HG03571 (cell line): ENCODE data around the gene RIC8B.

Source experiments
- ATAC-seq: cut with Tn5 transposase; IDR thresholded peaks from one replicate; pipeline ENCODE4 v1.9.1; 2021; ENCODE audit not compliant: unreplicated experiment

RIC8B gene

GRCh38 chr12:106757623-106758348 lies 16.7 kb upstream of the RIC8B start:
- no peak for ATAC-seq

DNA sequence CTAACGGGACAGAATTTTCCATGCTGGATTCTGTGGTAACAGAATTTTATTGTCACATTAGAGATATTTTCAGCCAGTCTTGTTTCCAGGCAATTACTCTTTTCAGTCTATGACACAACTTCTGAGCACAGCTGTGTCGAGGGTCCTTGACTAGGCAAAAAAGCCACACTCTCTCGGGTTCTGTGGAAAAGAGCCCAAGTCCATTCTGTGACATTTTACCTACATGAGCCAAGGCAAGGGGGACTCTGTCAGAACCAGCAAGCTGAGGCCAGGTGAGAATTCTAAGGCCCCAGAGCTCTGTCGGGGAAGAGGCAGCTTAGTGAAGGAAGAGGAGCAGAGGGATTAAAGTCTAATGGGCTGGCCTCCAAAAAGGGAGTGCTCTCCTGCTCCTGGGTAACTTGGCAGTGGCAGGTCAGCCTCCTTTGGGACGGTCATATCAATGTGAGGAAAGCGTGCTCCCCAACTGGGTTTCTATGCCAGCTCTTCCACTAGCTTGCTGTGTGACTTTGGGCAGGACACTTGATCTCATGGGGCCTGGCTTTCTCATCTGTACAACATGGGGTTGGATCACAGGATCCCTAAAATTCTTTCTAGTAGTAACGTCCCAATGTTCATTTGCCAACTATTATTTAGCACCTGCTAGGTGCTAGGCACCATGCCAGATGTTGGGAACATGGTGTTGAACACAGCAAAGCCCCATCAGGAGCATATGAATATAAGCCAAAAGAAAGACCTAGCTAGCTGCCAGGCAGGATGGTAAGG lies 16.0 kb upstream of the RIC8B start:
- ATAC-seq: no peak

DNA sequence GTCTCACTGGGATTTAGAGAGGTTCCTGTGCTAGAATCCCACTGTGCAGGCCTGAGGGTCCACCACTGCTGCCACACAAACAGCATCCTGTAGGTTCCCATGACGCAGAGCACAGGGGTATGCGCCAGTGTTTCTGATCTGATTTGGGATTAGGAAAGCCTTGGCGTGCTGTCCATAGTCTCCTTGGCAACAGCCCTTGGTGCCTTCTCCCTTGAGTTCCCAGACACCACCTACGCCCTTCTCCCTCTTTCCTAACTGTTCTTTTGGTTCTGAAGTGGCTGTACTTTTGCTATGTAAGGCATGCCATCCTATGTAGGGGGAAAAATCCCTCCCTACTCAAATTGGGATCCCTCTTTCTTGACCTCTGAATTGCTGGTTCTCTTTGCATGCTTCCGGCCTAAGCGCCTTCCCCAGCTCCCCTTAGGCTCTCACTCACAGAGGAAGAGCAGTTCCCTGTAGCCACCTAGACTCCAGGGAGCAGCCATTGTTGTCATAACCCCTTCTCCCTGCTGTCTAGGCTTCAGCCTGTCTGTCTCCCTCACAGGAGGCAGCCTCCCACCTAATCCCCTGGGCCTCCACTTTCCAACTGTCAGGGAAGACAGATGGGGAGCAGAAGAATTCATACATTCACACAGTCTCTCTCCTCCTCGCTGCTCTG lies 14.8 kb upstream of the RIC8B start:
- ATAC-seq: peak; percentile 33

DNA sequence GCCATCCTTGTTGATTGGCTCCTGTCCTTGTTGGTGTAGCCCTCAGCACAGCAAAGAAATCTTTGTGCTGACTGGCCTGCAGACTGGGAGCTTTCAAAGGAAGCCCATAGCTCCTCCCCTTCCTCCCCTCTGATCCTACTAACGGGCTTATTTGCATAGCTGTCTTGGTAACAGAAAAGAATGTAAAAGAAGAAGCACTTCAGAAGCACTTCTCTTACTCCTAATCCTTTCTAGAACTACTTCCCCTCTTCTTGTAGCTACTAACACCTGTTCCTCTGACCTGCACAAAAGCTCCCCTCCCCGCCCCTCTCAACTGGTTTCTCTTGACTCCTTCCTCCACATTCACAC lies 14.3 kb upstream of the RIC8B start:
- ATAC-seq: peak; percentile 98

DNA sequence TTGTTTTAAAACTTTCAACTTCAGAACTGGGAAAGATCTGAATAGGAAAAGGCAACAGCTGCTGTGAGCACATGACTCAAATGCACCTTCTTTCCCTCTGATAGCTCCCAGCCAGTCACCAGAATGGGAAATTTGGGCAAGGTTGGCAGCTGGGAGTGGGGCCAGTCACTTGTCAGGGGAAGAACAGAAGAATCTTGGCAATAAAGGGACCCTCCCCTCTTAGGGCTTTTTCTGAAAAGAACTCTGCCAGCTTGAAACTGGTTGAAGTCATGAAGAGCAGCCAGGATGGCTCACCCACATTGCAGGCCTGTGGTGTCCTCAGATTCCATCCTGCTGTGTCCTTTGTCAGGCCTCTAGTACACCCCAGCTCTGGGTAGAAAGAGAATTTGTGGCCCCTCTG lies 10.3 kb upstream of the RIC8B start:
- no peak for ATAC-seq

GRCh38 chr12:106764738-106765137 lies 9.7 kb upstream of the RIC8B start:
- no peak for ATAC-seq

DNA sequence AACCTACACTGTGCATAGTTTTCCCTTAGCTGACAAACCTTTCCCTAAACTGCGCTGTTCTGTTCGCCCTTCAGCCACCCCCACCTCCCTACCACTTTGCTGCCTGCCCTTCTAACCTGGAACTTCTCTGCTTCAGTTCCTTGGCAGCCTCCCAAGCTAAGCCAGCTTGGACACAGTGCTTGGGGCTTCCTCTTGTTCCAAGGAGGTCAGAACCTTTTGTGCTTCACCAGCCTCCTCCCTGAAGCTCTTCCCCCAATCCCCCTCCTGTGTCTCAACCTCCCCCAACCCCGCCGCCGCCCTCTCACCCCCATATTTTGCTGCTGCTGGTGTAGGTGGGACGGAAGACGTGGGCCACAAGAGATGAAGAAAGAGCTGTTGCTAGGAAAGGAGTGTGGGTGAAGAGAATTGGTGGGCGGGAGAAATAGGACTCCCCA lies 8.1 kb upstream of the RIC8B start:
- ATAC-seq: no peak

DNA sequence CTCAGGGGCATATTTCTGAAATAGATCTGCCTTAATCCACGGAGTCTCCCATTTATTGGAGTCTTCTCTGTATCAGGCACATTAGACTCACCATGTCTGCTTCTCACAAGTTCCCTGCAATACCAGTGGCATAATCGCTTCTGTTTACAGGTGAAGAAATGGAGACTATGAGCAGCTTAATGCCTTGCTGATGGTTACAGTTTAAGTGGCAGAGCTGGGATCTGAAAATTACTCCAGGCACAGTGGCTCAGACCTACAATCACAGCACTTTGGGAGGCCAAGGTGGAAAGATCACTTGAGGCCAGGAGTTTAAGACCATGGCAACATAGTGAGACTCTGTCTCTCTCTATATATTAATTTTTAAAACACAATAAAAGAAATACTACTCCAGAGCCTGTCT lies 7.3 kb upstream of the RIC8B start:
- no peak for ATAC-seq

DNA sequence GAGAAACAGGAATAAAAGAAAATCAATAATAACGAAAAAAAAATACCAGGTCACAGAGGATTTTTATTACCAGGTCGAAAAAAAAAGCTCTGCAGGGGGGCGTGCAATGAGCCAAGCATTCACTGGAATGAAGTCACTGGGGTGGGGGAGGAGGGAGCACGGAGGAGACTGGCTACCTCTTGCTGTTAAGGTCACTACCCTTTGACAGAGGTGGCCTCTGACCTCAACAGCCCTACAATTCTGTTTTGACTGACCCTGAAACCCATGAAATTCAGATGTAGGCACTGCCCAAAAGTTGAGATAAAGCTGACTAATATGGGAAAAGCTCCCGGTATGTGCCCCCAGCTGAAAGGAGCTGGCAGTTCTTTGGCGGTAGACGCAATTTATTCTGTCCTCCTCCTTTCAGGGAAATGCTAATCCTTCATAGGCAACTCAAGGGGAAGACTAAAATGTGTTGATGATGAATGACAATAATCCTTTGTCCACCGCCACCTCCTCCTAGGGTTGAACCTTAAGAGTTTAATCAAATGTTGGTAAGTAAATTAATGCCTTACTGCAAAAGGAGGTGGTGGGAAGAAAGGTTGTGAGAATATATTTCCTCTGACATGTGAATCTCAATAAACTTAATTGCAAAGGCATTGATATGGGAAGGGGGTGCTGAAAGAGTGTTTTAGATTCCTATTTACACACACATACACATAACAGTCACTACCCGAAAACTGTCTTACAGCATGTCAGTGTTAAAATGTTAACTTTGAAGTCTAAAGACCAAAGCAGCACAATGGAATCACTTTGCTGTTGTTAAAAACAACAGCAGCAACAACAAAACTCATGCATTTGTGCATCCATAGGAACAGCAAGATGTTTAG lies 6.3 kb upstream of the RIC8B start:
- ATAC-seq: no peak

DNA sequence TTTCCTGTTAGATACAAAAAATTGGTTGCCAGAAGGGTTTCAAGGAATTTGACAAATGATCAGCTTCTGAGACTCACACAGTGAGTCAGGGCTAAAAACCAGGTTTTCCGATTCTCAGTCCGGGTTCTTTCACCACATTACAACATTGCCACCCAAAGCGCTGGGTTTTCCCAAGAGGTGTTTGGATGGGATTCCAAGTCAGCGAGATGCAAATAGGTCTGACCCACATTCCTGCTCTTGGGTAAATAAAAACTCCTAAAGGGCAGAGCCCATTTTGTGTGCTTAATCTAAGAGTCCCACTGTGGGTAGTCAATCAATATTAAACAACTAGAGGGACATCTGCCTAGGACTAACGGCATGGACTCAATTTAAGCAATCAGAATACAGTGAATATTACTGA lies 5.4 kb upstream of the RIC8B start:
- no peak for ATAC-seq

- ATAC-seq: no peak
Measured at GRCh38 chr12:106769546-106769945, 4.9 kb upstream of the RIC8B start.

- no peak for ATAC-seq
Measured at GRCh38 chr12:106771425-106771824, 3.1 kb upstream of the RIC8B start.

DNA sequence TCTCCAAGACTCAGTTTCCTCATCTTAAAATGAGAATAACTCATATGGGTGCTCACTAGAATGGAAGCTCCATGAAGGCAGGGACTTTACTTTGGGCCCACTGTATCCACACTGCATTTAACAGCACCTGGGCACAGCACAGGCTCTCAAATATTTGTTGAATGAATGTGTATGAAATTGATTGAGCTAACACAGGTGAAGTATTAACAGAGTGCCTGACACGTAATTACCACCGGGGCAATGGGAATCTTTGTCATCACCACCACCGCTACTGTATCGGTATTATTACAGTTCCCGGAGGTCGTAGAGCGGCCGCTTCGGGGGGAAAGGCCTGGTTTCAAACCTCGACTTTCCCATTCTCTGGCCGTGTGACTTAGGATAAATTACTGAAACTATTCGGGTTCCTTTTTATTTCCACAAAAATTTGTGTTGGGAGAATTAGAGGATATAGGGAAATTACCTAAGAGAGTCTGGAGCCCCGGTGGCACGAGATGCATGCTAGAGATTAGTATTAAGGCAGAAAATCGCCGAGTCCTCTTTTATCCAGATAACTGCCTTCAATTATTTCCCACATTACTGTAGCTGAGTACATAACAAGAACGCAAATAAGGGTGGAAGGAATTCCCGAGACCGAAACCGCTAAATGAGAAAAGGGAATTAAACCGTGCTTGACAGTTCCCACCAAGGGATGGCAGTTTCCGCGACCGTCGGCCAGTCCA lies 1.0 kb upstream of the RIC8B start:
- ATAC-seq: no peak

DNA sequence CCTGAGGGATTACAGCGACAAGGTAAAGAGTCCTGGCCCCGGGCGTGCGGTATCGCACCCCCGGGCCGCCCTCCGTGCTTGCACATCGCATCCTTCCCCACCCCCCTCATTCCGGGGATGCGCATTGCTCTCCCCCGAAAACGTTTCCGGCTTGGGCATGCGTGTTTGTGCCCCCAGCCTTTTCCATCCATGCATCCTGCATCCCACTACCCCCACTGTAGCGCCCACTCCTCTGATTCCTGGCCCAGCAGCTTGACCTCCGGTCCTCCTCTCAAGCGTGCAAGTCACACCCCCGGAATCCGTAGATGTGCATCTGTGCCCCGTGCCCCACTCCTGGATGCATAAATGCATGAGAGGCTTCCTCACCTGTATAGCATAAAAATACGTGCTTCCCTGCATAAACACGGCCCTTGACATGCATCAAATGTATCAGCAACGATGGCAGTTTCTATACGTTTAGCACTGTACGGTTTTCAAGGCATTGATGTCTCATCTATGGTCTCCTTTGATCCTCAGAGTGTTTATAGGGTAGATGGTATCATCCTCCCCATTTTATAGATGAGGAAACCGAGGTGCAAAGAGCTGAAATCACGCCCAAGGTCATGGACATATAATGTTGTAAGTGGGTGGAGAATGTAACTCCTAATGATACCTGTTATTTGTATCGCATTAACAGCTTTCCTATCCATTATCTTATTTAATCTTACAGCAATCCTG lies 484 bp downstream of the RIC8B start:
- ATAC-seq: peak; percentile 8

- no peak for ATAC-seq
Measured at GRCh38 chr12:106776897-106777296, 2.4 kb downstream of the RIC8B start.

DNA sequence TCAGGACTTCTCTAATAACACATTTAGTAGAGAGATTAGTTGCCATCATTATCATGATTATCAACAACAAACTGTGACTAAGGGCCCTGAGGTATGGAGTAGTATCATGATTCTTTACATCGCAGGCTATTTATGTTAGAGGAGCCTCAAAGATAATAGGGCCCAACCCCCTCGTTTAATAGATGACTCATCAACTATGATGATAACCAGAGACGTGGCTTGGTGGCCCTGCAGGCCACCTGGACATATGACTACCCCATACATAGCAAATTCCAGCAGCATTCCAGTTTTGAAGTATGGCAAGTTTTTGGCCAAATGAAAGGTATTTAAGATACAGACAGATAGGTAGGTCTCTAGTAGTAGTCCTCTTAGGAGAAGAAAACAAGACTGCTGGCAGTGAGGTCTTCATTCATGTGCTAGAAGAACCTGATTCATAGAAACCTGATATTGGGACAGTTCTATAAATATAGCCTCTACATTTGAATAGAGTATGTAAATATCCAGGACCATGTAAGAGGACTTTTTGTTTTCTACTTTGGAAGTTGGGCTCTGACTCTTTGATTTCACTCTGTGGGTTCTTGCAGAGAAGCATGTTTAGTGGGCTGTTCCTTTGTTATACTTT lies 5.6 kb downstream of the RIC8B start:
- ATAC-seq: no peak

GRCh38 chr12:106782619-106783018 lies 8.1 kb downstream of the RIC8B start:
- ATAC-seq: no peak

GRCh38 chr12:106783515-106783914 lies 9.0 kb downstream of the RIC8B start:
- ATAC-seq: no peak

GRCh38 chr12:106790020-106790419 lies 15.5 kb downstream of the RIC8B start:
- no peak for ATAC-seq
